ENCODE data around the gene ZNF771.

DNA sequence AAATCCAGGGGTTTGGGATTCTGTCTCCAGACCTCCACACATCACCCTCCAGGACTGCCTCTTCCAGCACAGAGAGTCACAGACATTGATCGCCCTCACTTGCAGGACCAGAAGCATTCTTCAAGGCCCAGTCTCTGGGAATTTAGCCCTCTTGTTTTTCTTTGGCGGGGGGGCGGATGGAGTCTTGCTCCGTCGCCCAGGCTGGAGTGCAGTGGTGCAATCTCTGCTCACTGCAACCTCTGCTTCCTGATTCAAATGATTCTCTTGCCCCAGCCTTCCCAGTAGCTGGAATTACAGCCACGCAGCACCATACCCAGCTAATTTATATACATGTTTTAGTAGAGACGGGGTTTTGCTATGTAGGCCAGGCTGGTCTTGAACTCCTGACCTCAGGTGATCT, 56.7 kb downstream of the ZNF771 start:
- TF ChIP-seq RAD21 (IDR thresholded peaks at IDR 0.05; ENCODE audit: low read length) (no peak), EZH2phosphoT487 (IDR thresholded peaks at IDR 0.05; ENCODE audit: borderline replicate concordance, low read depth) (no peak), GABPA (IDR thresholded peaks at IDR 0.05; ENCODE audit: low read depth) (no peak)
- TF ChIP-seq, protein P1, sequence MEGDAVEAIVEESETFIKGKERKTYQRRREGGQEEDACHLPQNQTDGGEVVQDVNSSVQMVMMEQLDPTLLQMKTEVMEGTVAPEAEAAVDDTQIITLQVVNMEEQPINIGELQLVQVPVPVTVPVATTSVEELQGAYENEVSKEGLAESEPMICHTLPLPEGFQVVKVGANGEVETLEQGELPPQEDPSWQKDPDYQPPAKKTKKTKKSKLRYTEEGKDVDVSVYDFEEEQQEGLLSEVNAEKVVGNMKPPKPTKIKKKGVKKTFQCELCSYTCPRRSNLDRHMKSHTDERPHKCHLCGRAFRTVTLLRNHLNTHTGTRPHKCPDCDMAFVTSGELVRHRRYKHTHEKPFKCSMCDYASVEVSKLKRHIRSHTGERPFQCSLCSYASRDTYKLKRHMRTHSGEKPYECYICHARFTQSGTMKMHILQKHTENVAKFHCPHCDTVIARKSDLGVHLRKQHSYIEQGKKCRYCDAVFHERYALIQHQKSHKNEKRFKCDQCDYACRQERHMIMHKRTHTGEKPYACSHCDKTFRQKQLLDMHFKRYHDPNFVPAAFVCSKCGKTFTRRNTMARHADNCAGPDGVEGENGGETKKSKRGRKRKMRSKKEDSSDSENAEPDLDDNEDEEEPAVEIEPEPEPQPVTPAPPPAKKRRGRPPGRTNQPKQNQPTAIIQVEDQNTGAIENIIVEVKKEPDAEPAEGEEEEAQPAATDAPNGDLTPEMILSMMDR (IDR thresholded peaks at IDR 0.05) = no peak
